COLO668 (cell line): ENCODE measurements around the gene CTSC.
"Not testable (repeated sequence)": the region's sequence is repeated elsewhere in the genome, so short reads cannot be mapped to it uniquely, and the experiment has no call there.

Experiments
- DNase-seq: peaks from one replicate; lab custom pipeline; 2025; ENCODE audit not compliant: unreplicated experiment; lab: John Stamatoyannopoulos, UW

CTSC gene

GRCh38 chr11:88353386-88353785 is 15.8 kb upstream of the CTSC start:
- no peak for DNase-seq

GRCh38 chr11:88352139-88352538 is 14.6 kb upstream of the CTSC start:
- no peak for DNase-seq

GRCh38 chr11:88348870-88349269 is 11.3 kb upstream of the CTSC start:
- DNase-seq, result no peak

- no peak for DNase-seq
Measured at GRCh38 chr11:88345949-88346348, 8.4 kb upstream of the CTSC start.

GRCh38 chr11:88345408-88345807 is 7.9 kb upstream of the CTSC start:
- DNase-seq, result no peak

GRCh38 chr11:88344869-88345268 is 7.3 kb upstream of the CTSC start:
- no peak for DNase-seq

- no peak for DNase-seq
Measured at GRCh38 chr11:88341522-88342251, 4.2 kb upstream of the CTSC start.

- DNase-seq, result no peak
Measured at GRCh38 chr11:88340366-88340935, 2.9 kb upstream of the CTSC start.

GRCh38 chr11:88337987-88338668 is 592 bp upstream of the CTSC start:
- peak; percentile 17 for DNase-seq

GRCh38 chr11:88335284-88335683 is 2.3 kb downstream of the CTSC start:
- no peak for DNase-seq

- DNase-seq, result no peak
Measured at GRCh38 chr11:88333862-88334261, 3.7 kb downstream of the CTSC start.

GRCh38 chr11:88332851-88333250 is 4.7 kb downstream of the CTSC start:
- no peak for DNase-seq

- DNase-seq, result no peak
Measured at GRCh38 chr11:88330826-88331428, 6.6 kb downstream of the CTSC start.

GRCh38 chr11:88329563-88330250 is 7.8 kb downstream of the CTSC start:
- DNase-seq, result no peak

GRCh38 chr11:88327462-88328143 is 9.9 kb downstream of the CTSC start:
- no peak for DNase-seq

- DNase-seq, result no peak
Measured at GRCh38 chr11:88327061-88327460, 10.5 kb downstream of the CTSC start.

- DNase-seq, result no peak
Measured at GRCh38 chr11:88326099-88326498, 11.4 kb downstream of the CTSC start.

- no peak for DNase-seq
Measured at GRCh38 chr11:88324562-88325345, 12.8 kb downstream of the CTSC start.

GRCh38 chr11:88322881-88323280 is 14.7 kb downstream of the CTSC start:
- not testable (repeated sequence) for DNase-seq

GRCh38 chr11:88321412-88321811 is 16.1 kb downstream of the CTSC start:
- DNase-seq, result not testable (repeated sequence)
